GM23338 (cell line): ENCODE data around the gene COL1A2. TPM values are rescaled to one million over a fixed set of nuclear protein-coding genes. Genes with fewer than 3 reads are reported as not detected.

Experiments used
- ATAC-seq: fragments of 200-7000 bp; cut with Tn5 transposase; 3 replicates; pipeline ENCODE4 v1.9.1; 2020
- DNase-seq: peaks from one replicate; pipeline ENCODE4 v3.0.0-alpha.2; 2015; ENCODE audit warnings: low spot score
- H2AFZ ChIP-seq: fragments of 200-600 bp; sonication (generic); 2 replicates; pipeline ENCODE4 v1.8.0; 2016; ENCODE audit warnings: antibody characterized with exemption, mild to moderate bottlenecking, moderate library complexity
- H3F3A ChIP-seq: fragments of 200-600 bp; sonication (generic); replicated peaks from 2 replicates; pipeline ENCODE4 v1.8.0; 2017; ENCODE audit warnings: antibody characterized with exemption, mixed run types, low read depth
- H3K27ac ChIP-seq: fragments of 200-600 bp; sonication (generic); 2 replicates; pipeline ENCODE4 v1.6.1; 2016; ENCODE audit warnings: low read depth
- H3K27me3 ChIP-seq: fragments of 200-600 bp; sonication (generic); 2 replicates; pipeline ENCODE4 v1.8.0; 2016; ENCODE audit warnings: mild to moderate bottlenecking, mixed run types, moderate library complexity; ENCODE audit not compliant: insufficient read depth
- H3K36me3 ChIP-seq: fragments of 200-600 bp; sonication (generic); 2 replicates; pipeline ENCODE4 v1.8.0; 2016; ENCODE audit warnings: mild to moderate bottlenecking; ENCODE audit not compliant: insufficient read depth
- H3K4me1 ChIP-seq: fragments of 200-600 bp; sonication (generic); 2 replicates; pipeline ENCODE4 v1.8.0; 2016; ENCODE audit warnings: mild to moderate bottlenecking, moderate library complexity; ENCODE audit not compliant: insufficient read depth
- H3K4me2 ChIP-seq: fragments of 200-600 bp; sonication (generic); 2 replicates; pipeline ENCODE4 v1.7.1; 2017; ENCODE audit warnings: mixed run types
- H3K4me3 ChIP-seq: fragments of 200-600 bp; sonication (generic); 2 replicates; pipeline ENCODE4 v1.6.1; 2016; ENCODE audit warnings: mixed run types
- H3K79me2 ChIP-seq: fragments of 200-600 bp; sonication (generic); replicated peaks from 2 replicates; pipeline ENCODE4 v1.8.0; 2017; ENCODE audit warnings: mild to moderate bottlenecking; ENCODE audit not compliant: insufficient read depth
- H3K9me2 ChIP-seq: fragments of 200-600 bp; sonication (generic); 2 replicates; pipeline ENCODE4 v1.8.0; 2017; ENCODE audit not compliant: insufficient read depth
- H4K20me1 ChIP-seq: fragments of 200-600 bp; sonication (generic); replicated peaks from 2 replicates; pipeline ENCODE4 v1.8.0; 2017; ENCODE audit warnings: mild to moderate bottlenecking; ENCODE audit not compliant: insufficient read depth
- H3K27ac Mint-ChIP-seq: 2 replicates; pipeline ENCODE4 v1.8.0; 2020; ENCODE audit warnings: inconsistent platforms, mild to moderate bottlenecking, moderate library complexity, mixed read lengths
- H3K27me3 Mint-ChIP-seq: 3 replicates; pipeline ENCODE4 v1.8.0; 2022; ENCODE audit warnings: low read depth, mild to moderate bottlenecking, moderate library complexity, mixed read lengths, inconsistent platforms; ENCODE audit not compliant: insufficient read depth, poor library complexity
- H3K36me3 Mint-ChIP-seq: 3 replicates; pipeline ENCODE4 v1.8.0; 2021; ENCODE audit warnings: low read depth, mild to moderate bottlenecking, inconsistent platforms, moderate library complexity, mixed read lengths
- H3K4me1 Mint-ChIP-seq: 3 replicates; pipeline ENCODE4 v1.8.0; 2020; ENCODE audit warnings: mild to moderate bottlenecking, inconsistent platforms, mixed read lengths
- H3K4me3 Mint-ChIP-seq: 3 replicates; pipeline ENCODE4 v1.8.0; 2021; ENCODE audit warnings: moderate library complexity, mild to moderate bottlenecking, inconsistent platforms, mixed read lengths
- H3K9me3 Mint-ChIP-seq: 3 replicates; pipeline ENCODE4 v1.8.0; 2020; ENCODE audit warnings: moderate library complexity, mild to moderate bottlenecking, inconsistent platforms, mixed read lengths
- CREB1 ChIP-seq: fragments of 250-450 bp; sonication (Bioruptor Pico); IDR thresholded peaks from 2 replicates; pipeline ENCODE4 v1.5.0; 2020; ENCODE audit warnings: low read depth, mild to moderate bottlenecking, moderate library complexity
- EZH2 ChIP-seq: fragments of 200-600 bp; sonication (generic); IDR thresholded peaks from one replicate; pipeline ENCODE4 v1.8.0; 2017; ENCODE audit warnings: antibody characterized with exemption, mild to moderate bottlenecking, low read depth; ENCODE audit not compliant: unreplicated experiment
- EZH2phosphoT487 ChIP-seq: fragments of 200-600 bp; sonication (generic); IDR thresholded peaks from one replicate; pipeline ENCODE4 v1.8.1; 2018; ENCODE audit warnings: antibody characterized with exemption; ENCODE audit not compliant: unreplicated experiment
- JUNB ChIP-seq: IDR thresholded peaks from one replicate; pipeline ENCODE4 v1.6.1; 2016; ENCODE audit warnings: antibody characterized with exemption; ENCODE audit not compliant: unreplicated experiment
- NANOG ChIP-seq: IDR thresholded peaks from 2 replicates; pipeline ENCODE4 v1.6.1; 2016; ENCODE audit warnings: antibody characterized with exemption, borderline replicate concordance
- POLR2AphosphoS5 ChIP-seq: IDR thresholded peaks from 2 replicates; pipeline ENCODE4 v1.6.1; 2016; ENCODE audit warnings: antibody characterized with exemption, low read depth
- STAT1 ChIP-seq: IDR thresholded peaks from one replicate; pipeline ENCODE4 v1.6.1; 2016; ENCODE audit warnings: antibody characterized with exemption; ENCODE audit not compliant: unreplicated experiment
- ZNF114 ChIP-seq: fragments of 250-450 bp; sonication (Bioruptor Pico); IDR thresholded peaks from 2 replicates; pipeline ENCODE4 v1.5.0; 2020; ENCODE audit warnings: mild to moderate bottlenecking, moderate library complexity
- ZNF331 ChIP-seq: fragments of 250-450 bp; sonication (Bioruptor Pico); IDR thresholded peaks from 2 replicates; pipeline ENCODE4 v1.5.0; 2020; ENCODE audit warnings: low read depth, mild to moderate bottlenecking, moderate library complexity
- polyA plus RNA-seq: library from polyadenylated mRNA; unstranded; fragments of >200 nt; fragmentation: Nextera tagmentation; extraction: Ambion mirVana; gene quantifications from 2 replicates; pipeline ENCODE4 v1.2.1, GENCODE V29; 2016
- total RNA-seq: library from RNA; depleted of rRNA; stranded (reverse); fragments of >200 nt; shearing (Covaris generic); gene quantifications from 2 replicates; pipeline ENCODE4 v1.2.3, GENCODE V29; 2014
- TF ChIP-seq, protein P1 (sequence below): IDR thresholded peaks from 2 replicates; pipeline ENCODE4 v1.6.1; 2016; ENCODE audit warnings: antibody characterized with exemption
- TF ChIP-seq, protein P2 (sequence below), 2 experiments: fragments of 200-600 bp in 1 of 2; sonication (generic) in 1 of 2; conservative IDR thresholded peaks; 2 replicates each; pipeline versions ENCODE4 v1.5.1 to v1.6.1; 2016 to 2017; ENCODE audit warnings: antibody characterized with exemption in 2 of 2, low read depth in 2 of 2, mild to moderate bottlenecking in 2 of 2, moderate library complexity in 1 of 2
- TF ChIP-seq, protein P3 (sequence below): IDR thresholded peaks from one replicate; pipeline ENCODE4 v1.6.1; 2018; ENCODE audit warnings: antibody characterized with exemption; ENCODE audit not compliant: unreplicated experiment
- TF ChIP-seq, protein P4 (sequence below): fragments of 250-450 bp; sonication (Bioruptor Pico); IDR thresholded peaks from 2 replicates; pipeline ENCODE4 v1.5.0; 2020; ENCODE audit warnings: mild to moderate bottlenecking, moderate library complexity

The COL1A2 gene
- total and polyA plus RNA-seq, 2 experiments from 2014 or later = 32.0 to 67.0 TPM

DNA sequence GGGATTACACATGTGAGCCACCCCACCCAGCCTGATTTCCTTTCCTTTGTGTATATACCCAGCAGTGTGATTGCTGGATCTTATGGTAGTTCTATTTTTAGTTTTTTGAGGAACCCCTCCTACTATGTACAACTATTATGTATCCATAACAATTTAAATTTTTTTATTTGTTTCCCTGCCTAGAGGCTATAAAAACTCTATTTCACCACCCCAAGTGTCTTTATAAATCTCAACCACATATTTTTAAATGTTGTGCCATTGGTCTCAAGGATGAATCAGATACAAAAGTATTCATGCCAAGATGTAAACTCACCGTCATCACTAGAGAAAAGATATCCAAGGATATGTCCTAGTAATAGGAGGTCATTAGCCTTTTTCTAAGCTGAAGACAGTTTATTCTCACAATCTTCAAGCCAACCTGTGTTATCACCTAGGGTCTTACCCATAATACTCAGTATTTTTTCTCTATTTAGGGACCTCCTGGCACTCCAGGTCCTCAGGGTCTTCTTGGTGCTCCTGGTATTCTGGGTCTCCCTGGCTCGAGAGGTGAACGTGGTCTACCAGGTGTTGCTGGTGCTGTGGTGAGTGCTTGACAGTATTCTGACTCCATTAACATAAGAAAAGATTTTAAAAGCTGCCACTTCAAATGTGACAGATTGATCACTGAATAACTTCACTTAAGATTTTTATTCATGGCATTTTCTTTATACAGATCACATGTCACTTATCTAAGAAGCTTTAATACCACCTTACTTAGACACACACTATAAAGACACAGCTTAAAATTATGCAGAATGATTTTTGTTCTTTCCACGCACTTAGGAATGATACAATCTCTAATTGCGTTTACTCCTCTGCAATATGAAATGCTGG lies 29.4 kb downstream of the COL1A2 start:
- no peak for DNase-seq
- Histone ChIP-seq H3K4me3 (no peak overlapping the region), H3K4me1 (no peaks in the 10 kb centered on the region), H3K36me3 (peaks cover 75% of the 10 kb centered on the region), H2AFZ (no peak overlapping the region), H3K27ac (no peak overlapping the region), H3K79me2 (no peaks in the 10 kb centered on the region), H3K4me2 (no peak overlapping the region), H3K9me2 (no peaks in the 10 kb centered on the region), H4K20me1 (no peaks in the 10 kb centered on the region), H3F3A (no peaks in the 10 kb centered on the region), H3K27me3 (no peaks in the 10 kb centered on the region)
- H3K36me3 Mint-ChIP-seq = peaks cover 79% of the 10 kb centered on the region
- no peak overlapping the region for H3K4me3 Mint-ChIP-seq
- no peaks in the 10 kb centered on the region for H3K4me1 Mint-ChIP-seq
- no peak for ATAC-seq
- no peak overlapping the region for H3K27ac Mint-ChIP-seq
- H3K27me3 Mint-ChIP-seq = peaks cover 2% of the 10 kb centered on the region
- H3K9me3 Mint-ChIP-seq = no peaks in the 10 kb centered on the region
- TF ChIP-seq, protein P1, sequence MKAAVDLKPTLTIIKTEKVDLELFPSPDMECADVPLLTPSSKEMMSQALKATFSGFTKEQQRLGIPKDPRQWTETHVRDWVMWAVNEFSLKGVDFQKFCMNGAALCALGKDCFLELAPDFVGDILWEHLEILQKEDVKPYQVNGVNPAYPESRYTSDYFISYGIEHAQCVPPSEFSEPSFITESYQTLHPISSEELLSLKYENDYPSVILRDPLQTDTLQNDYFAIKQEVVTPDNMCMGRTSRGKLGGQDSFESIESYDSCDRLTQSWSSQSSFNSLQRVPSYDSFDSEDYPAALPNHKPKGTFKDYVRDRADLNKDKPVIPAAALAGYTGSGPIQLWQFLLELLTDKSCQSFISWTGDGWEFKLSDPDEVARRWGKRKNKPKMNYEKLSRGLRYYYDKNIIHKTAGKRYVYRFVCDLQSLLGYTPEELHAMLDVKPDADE = no peak
- TF ChIP-seq STAT1 (no peak), ZNF331 (CRISPR knock-in tag) (no peak), JUNB (no peak), EZH2phosphoT487 (no peak), EZH2 (no peak), POLR2AphosphoS5 (no peak), ZNF114 (CRISPR knock-in tag) (no peak), NANOG (no peak), CREB1 (CRISPR knock-in tag) (no peak)
- TF ChIP-seq, protein P2, sequence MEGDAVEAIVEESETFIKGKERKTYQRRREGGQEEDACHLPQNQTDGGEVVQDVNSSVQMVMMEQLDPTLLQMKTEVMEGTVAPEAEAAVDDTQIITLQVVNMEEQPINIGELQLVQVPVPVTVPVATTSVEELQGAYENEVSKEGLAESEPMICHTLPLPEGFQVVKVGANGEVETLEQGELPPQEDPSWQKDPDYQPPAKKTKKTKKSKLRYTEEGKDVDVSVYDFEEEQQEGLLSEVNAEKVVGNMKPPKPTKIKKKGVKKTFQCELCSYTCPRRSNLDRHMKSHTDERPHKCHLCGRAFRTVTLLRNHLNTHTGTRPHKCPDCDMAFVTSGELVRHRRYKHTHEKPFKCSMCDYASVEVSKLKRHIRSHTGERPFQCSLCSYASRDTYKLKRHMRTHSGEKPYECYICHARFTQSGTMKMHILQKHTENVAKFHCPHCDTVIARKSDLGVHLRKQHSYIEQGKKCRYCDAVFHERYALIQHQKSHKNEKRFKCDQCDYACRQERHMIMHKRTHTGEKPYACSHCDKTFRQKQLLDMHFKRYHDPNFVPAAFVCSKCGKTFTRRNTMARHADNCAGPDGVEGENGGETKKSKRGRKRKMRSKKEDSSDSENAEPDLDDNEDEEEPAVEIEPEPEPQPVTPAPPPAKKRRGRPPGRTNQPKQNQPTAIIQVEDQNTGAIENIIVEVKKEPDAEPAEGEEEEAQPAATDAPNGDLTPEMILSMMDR (conservative IDR thresholded peaks at IDR 0.05; ENCODE audit: low read depth in 2 of 2) = no peak
- TF ChIP-seq, protein P3, sequence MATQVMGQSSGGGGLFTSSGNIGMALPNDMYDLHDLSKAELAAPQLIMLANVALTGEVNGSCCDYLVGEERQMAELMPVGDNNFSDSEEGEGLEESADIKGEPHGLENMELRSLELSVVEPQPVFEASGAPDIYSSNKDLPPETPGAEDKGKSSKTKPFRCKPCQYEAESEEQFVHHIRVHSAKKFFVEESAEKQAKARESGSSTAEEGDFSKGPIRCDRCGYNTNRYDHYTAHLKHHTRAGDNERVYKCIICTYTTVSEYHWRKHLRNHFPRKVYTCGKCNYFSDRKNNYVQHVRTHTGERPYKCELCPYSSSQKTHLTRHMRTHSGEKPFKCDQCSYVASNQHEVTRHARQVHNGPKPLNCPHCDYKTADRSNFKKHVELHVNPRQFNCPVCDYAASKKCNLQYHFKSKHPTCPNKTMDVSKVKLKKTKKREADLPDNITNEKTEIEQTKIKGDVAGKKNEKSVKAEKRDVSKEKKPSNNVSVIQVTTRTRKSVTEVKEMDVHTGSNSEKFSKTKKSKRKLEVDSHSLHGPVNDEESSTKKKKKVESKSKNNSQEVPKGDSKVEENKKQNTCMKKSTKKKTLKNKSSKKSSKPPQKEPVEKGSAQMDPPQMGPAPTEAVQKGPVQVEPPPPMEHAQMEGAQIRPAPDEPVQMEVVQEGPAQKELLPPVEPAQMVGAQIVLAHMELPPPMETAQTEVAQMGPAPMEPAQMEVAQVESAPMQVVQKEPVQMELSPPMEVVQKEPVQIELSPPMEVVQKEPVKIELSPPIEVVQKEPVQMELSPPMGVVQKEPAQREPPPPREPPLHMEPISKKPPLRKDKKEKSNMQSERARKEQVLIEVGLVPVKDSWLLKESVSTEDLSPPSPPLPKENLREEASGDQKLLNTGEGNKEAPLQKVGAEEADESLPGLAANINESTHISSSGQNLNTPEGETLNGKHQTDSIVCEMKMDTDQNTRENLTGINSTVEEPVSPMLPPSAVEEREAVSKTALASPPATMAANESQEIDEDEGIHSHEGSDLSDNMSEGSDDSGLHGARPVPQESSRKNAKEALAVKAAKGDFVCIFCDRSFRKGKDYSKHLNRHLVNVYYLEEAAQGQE = no peak
- TF ChIP-seq, protein P4, sequence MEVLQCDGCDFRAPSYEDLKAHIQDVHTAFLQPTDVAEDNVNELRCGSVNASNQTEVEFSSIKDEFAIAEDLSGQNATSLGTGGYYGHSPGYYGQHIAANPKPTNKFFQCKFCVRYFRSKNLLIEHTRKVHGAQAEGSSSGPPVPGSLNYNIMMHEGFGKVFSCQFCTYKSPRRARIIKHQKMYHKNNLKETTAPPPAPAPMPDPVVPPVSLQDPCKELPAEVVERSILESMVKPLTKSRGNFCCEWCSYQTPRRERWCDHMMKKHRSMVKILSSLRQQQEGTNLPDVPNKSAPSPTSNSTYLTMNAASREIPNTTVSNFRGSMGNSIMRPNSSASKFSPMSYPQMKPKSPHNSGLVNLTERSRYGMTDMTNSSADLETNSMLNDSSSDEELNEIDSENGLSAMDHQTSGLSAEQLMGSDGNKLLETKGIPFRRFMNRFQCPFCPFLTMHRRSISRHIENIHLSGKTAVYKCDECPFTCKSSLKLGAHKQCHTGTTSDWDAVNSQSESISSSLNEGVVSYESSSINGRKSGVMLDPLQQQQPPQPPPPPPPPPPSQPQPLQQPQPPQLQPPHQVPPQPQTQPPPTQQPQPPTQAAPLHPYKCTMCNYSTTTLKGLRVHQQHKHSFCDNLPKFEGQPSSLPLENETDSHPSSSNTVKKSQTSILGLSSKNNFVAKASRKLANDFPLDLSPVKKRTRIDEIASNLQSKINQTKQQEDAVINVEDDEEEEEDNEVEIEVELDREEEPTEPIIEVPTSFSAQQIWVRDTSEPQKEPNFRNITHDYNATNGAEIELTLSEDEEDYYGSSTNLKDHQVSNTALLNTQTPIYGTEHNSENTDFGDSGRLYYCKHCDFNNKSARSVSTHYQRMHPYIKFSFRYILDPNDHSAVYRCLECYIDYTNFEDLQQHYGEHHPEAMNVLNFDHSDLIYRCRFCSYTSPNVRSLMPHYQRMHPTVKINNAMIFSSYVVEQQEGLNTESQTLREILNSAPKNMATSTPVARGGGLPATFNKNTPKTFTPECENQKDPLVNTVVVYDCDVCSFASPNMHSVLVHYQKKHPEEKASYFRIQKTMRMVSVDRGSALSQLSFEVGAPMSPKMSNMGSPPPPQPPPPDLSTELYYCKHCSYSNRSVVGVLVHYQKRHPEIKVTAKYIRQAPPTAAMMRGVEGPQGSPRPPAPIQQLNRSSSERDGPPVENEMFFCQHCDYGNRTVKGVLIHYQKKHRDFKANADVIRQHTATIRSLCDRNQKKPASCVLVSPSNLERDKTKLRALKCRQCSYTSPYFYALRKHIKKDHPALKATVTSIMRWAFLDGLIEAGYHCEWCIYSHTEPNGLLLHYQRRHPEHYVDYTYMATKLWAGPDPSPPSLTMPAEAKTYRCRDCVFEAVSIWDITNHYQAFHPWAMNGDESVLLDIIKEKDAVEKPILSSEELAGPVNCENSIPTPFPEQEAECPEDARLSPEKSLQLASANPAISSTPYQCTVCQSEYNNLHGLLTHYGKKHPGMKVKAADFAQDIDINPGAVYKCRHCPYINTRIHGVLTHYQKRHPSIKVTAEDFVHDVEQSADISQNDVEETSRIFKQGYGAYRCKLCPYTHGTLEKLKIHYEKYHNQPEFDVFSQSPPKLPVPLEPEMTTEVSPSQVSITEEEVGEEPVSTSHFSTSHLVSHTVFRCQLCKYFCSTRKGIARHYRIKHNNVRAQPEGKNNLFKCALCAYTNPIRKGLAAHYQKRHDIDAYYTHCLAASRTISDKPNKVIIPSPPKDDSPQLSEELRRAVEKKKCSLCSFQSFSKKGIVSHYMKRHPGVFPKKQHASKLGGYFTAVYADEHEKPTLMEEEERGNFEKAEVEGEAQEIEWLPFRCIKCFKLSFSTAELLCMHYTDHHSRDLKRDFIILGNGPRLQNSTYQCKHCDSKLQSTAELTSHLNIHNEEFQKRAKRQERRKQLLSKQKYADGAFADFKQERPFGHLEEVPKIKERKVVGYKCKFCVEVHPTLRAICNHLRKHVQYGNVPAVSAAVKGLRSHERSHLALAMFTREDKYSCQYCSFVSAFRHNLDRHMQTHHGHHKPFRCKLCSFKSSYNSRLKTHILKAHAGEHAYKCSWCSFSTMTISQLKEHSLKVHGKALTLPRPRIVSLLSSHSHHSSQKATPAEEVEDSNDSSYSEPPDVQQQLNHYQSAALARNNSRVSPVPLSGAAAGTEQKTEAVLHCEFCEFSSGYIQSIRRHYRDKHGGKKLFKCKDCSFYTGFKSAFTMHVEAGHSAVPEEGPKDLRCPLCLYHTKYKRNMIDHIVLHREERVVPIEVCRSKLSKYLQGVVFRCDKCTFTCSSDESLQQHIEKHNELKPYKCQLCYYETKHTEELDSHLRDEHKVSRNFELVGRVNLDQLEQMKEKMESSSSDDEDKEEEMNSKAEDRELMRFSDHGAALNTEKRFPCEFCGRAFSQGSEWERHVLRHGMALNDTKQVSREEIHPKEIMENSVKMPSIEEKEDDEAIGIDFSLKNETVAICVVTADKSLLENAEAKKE (CRISPR knock-in tag) = no peak
